HCT116 (cell line): ENCODE data around the gene CDC14A.

Experiments used
- CTCF ChIP-seq, 3 experiments: fragments of 200-600 bp in 1 of 3; sonication (generic) in 1 of 3; IDR thresholded peaks in 2 of 3; conservative IDR thresholded peaks in 1 of 3; 2 replicates each; pipeline ENCODE4 v1.5.1; 2012 to 2017; ENCODE audit warnings: low read depth in 2 of 3, low read length in 2 of 3, antibody characterized with exemption in 1 of 3, borderline replicate concordance in 1 of 3, control low read depth in 1 of 3, mild to moderate bottlenecking in 1 of 3, mixed read lengths in 1 of 3, mixed run types in 1 of 3, moderate library complexity in 1 of 3; ENCODE audit not compliant: insufficient read depth in 1 of 3
- MAX ChIP-seq: IDR thresholded peaks from 2 replicates; pipeline ENCODE4 v1.6.1; 2012
- POLR2A ChIP-seq: IDR thresholded peaks from 2 replicates; pipeline ENCODE4 v1.7.0; 2011; ENCODE audit warnings: borderline replicate concordance; ENCODE audit not compliant: insufficient read depth, insufficient read length; ENCODE audit errors: extremely low read depth

- TF ChIP-seq POLR2A (no peak), MAX (0 out of 2 replicates have a peak, but pooled peaks have one; percentile 12), CTCF (IDR thresholded peaks at IDR 0.05 in 2 of 3, conservative IDR thresholded peaks at IDR 0.05 in 1 of 3; ENCODE audit: borderline replicate concordance in 1 of 3, insufficient read depth in 1 of 3, low read depth in 2 of 3, low read length in 2 of 3) (no peak)
Observed at GRCh38 chr1:100353988-100354387, 1.7 kb downstream of the CDC14A start.
